Measurements from ENCODE around the gene NOL11. TPM values are rescaled to one million over a fixed set of nuclear protein-coding genes. Genes with fewer than 3 reads are reported as not detected.

Gene NOL11
- total RNA-seq (2021) = 22.3 and 38.2 TPM in 2 replicates
- Bru-seq, nascent RNA = percentile 89 among the genes with signal in this experiment
- percentile 85 among the genes with signal in this experiment for BruChase-seq, experiment 1, labeled RNA remaining after a 2-hour chase
- percentile 93 among the genes with signal in this experiment for BruChase-seq, experiment 2, labeled RNA remaining after a 6-hour chase
- long read RNA-seq, transcript NOL11-201 (18 exons, 2,947 nt) = major isoform, 109 of 127 reads
- long read RNA-seq, partial matches to known transcripts = 7 of 127 reads
- long read RNA-seq, other reads (novel, unspliced or antisense) = 11 of 127 reads

- no TSS peak for BruUV-seq (replicated peaks)
- CTCF ChIA-PET = interaction anchor here (0.5 to 1.0 kb wide), 2 partner anchors 747 to 749 kb away, joined by 5 to 7 read pairs; no protein-coding TSS in a partner anchor
- H3F3A ChIP-seq (ENCODE audit: insufficient read depth, low read depth) = peaks cover 16% of the 10 kb centered on the region
- H3K4me1 ChIP-seq (replicated peaks; ENCODE audit: insufficient read depth) = peaks cover 10% of the 10 kb centered on the region
- peak within 1 kb of the TSS; percentile 100 for H3K4me2 ChIP-seq
- no peaks in the 10 kb centered on the region for H3K9me2 ChIP-seq (ENCODE audit: insufficient read depth)
- POLR2A ChIA-PET (ENCODE audit: unreplicated experiment) = interaction anchor here (0.5 to 0.6 kb wide), 2 partner anchors 47 to 445 kb away, joined by 3 to 5 read pairs; no protein-coding TSS in a partner anchor
- H3K36me3 ChIP-seq (ENCODE audit: low read depth) = peaks cover 27% of the 10 kb centered on the region
- TF ChIP-seq EZH2 (IDR thresholded peaks at IDR 0.05; ENCODE audit: low read depth) (no peak), CTCF (conservative IDR thresholded peaks at IDR 0.05) (peak; percentile 85)
- peak; percentile 92 to 98 for DNase-seq
- H2AFZ ChIP-seq = peak within 1 kb of the TSS; percentile 100
- H3K4me3 ChIP-seq = peak within 1 kb of the TSS; percentile 89
- peaks cover 9% of the 10 kb centered on the region; the same call in 1 of the 2 replicates for H4K20me1 ChIP-seq (ENCODE audit: insufficient read depth)
- H3K27me3 ChIP-seq (ENCODE audit: insufficient read depth, low read depth) = no peaks in the 10 kb centered on the region
- H3K79me2 ChIP-seq (ENCODE audit: low read depth) = peaks cover 33% of the 10 kb centered on the region
- H3K9me3 ChIP-seq (ENCODE audit: insufficient read depth, low read depth) = no peaks in the 10 kb centered on the region
- H3K27ac ChIP-seq = peak within 1 kb of the TSS; percentile 74
- intact Hi-C loops (cut with micrococcal nuclease; ENCODE audit: unreplicated experiment) = loop anchor here (5.0 kb wide), 1 partner anchor 340 kb away; the partner anchor contains the start of gene PITPNC1
Measured at GRCh38 chr17:67717624-67718324, at the start of gene NOL11. NOL11 (plus strand) TSS chr17:67717936; CDS start chr17:67717948, 12 bp downstream.

GRCh38 chr17:67671493-67671892 lies 46.2 kb upstream of the NOL11 start:
- CTCF ChIA-PET = no interaction called here

More at GRCh38 chr17:67671493-67671892, 46.2 kb upstream of the NOL11 start:
- no TSS peak for BruUV-seq (replicated peaks)
- no peak overlapping the region for H3K4me3 ChIP-seq
- H3K4me2 ChIP-seq = no peak overlapping the region
- no peak overlapping the region; the same call in 1 of the 2 replicates for H3K27ac ChIP-seq
- H3K79me2 ChIP-seq (ENCODE audit: low read depth) = no peaks in the 10 kb centered on the region
- no peaks in the 10 kb centered on the region for H3K9me3 ChIP-seq (ENCODE audit: insufficient read depth, low read depth)
- POLR2A ChIA-PET (ENCODE audit: unreplicated experiment) = no interaction called here
- H2AFZ ChIP-seq = no peak overlapping the region
- H3K27me3 ChIP-seq (ENCODE audit: insufficient read depth, low read depth) = no peaks in the 10 kb centered on the region
- H3K9me2 ChIP-seq (ENCODE audit: insufficient read depth) = no peaks in the 10 kb centered on the region
- intact Hi-C loops (cut with micrococcal nuclease; ENCODE audit: unreplicated experiment) = loop anchor here (5.0 kb wide), 1 partner anchor 34 kb away; no protein-coding TSS in a partner anchor
- H3K36me3 ChIP-seq (ENCODE audit: low read depth) = no peaks in the 10 kb centered on the region
- peak in 1 of 2 experiments; percentile 13 for DNase-seq
- H3K4me1 ChIP-seq (replicated peaks; ENCODE audit: insufficient read depth) = peaks cover 17% of the 10 kb centered on the region; the same call in 1 of the 2 replicates
- no peak for TF ChIP-seq EZH2 (IDR thresholded peaks at IDR 0.05; ENCODE audit: low read depth)
- TF ChIP-seq CTCF (conservative IDR thresholded peaks at IDR 0.05) = no peak
- no peaks in the 10 kb centered on the region for H3F3A ChIP-seq (ENCODE audit: insufficient read depth, low read depth)
- H4K20me1 ChIP-seq (ENCODE audit: insufficient read depth) = no peaks in the 10 kb centered on the region

Measured in PC-9 (cell line).